ENCODE results near the gene PPP1R14D.

DNA sequence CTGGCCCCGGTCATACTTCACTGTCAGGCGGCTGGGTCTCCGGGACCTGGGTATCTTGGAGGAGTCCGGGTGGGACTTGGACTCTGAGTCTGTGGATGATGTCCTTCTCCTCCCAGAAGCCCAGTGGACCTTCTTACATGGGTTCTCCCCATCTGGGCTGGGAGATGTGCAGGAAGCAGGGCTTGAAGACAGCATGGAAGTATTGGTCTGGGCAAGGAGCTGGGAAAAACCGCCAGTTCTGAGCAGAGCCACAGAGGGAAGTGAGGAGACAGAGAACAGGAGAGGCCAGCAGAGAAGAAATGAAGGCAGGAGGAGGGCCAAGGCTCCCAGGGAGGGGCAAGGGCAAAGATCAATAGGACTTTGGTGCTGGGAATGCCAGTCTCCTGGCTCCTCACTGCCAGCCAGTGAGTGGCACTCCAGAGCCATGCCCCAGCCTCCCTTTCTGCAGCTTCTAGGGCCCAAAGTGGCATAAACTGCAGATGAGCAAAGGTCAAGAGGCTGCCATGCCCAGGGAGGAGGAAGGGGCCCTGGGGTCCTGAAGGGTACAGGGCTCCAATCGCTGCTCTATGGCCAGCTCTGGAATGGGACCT is at the start of gene PPP1R14D:
- TF ChIP-seq, protein P1, sequence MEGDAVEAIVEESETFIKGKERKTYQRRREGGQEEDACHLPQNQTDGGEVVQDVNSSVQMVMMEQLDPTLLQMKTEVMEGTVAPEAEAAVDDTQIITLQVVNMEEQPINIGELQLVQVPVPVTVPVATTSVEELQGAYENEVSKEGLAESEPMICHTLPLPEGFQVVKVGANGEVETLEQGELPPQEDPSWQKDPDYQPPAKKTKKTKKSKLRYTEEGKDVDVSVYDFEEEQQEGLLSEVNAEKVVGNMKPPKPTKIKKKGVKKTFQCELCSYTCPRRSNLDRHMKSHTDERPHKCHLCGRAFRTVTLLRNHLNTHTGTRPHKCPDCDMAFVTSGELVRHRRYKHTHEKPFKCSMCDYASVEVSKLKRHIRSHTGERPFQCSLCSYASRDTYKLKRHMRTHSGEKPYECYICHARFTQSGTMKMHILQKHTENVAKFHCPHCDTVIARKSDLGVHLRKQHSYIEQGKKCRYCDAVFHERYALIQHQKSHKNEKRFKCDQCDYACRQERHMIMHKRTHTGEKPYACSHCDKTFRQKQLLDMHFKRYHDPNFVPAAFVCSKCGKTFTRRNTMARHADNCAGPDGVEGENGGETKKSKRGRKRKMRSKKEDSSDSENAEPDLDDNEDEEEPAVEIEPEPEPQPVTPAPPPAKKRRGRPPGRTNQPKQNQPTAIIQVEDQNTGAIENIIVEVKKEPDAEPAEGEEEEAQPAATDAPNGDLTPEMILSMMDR (IDR thresholded peaks at IDR 0.05) = no peak
- no peak for TF ChIP-seq POLR2AphosphoS5 (IDR thresholded peaks at IDR 0.05)
- no peak for TF ChIP-seq POLR2A (IDR thresholded peaks at IDR 0.05)

Measured in prostate gland (tissue), 2 donors.